ENCODE measurements around the gene ZNF335. TPM values are rescaled to one million over a fixed set of nuclear protein-coding genes. Genes with fewer than 3 reads are reported as not detected.
A peak's percentile ranks its signal among the peaks of the same experiment; 100 is the strongest.

Gene ZNF335
- total RNA-seq, 1 donor from 2014 or later, result 28.5 TPM

DNA sequence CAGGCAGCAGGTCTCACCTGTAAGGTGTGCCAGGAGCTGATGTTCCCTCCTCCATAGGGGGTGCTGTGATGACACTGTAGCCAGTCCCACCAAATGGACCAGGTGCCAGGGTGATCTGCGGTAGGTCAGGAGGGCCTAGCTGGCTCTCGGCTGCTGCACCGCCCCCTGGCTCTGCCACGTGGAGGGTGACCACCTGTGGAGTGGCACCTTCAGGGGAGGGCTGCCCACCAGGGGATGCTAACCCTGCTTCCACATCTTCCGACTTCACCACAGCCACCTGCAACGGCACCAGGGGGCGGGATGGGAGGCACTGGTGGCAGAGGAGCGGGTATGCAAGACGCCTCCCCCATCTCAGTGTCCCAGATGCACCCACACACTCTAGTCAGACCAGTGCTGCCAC is 18.3 kb downstream of the ZNF335 start:
- no peak for DNase-seq (ENCODE audit: low spot score, unreplicated experiment)
- H3K4me3 Mint-ChIP-seq (ENCODE audit: low read depth), result no peak overlapping the region

GRCh38 chr20:45952861-45953260 is 19.1 kb downstream of the ZNF335 start:
- Mint-ChIP-seq H3K36me3 (ENCODE audit: insufficient read depth) (peaks cover 7% of the 10 kb centered on the region), H3K27ac (no peak overlapping the region), H3K4me3 (ENCODE audit: low read depth) (no peak overlapping the region), H3K9me3 (ENCODE audit: low read depth) (no peaks in the 10 kb centered on the region), H3K4me1 (ENCODE audit: low read depth) (no peaks in the 10 kb centered on the region), H3K27me3 (no peaks in the 10 kb centered on the region)
- TF ChIP-seq CTCF (IDR thresholded peaks at IDR 0.05; ENCODE audit: unreplicated experiment), result no peak
- DNase-seq (ENCODE audit: low spot score, unreplicated experiment), result no peak

More for the DNA sequence above, 18.3 kb downstream of the ZNF335 start:
- no peaks in the 10 kb centered on the region for H3K4me1 Mint-ChIP-seq (ENCODE audit: low read depth)
- no peak overlapping the region for H3K27ac Mint-ChIP-seq
- no peaks in the 10 kb centered on the region for H3K27me3 Mint-ChIP-seq
- no peak for TF ChIP-seq CTCF (IDR thresholded peaks at IDR 0.05; ENCODE audit: unreplicated experiment)
- H3K9me3 Mint-ChIP-seq (ENCODE audit: low read depth), result no peaks in the 10 kb centered on the region
- H3K36me3 Mint-ChIP-seq (ENCODE audit: insufficient read depth), result peaks cover 10% of the 10 kb centered on the region

DNA sequence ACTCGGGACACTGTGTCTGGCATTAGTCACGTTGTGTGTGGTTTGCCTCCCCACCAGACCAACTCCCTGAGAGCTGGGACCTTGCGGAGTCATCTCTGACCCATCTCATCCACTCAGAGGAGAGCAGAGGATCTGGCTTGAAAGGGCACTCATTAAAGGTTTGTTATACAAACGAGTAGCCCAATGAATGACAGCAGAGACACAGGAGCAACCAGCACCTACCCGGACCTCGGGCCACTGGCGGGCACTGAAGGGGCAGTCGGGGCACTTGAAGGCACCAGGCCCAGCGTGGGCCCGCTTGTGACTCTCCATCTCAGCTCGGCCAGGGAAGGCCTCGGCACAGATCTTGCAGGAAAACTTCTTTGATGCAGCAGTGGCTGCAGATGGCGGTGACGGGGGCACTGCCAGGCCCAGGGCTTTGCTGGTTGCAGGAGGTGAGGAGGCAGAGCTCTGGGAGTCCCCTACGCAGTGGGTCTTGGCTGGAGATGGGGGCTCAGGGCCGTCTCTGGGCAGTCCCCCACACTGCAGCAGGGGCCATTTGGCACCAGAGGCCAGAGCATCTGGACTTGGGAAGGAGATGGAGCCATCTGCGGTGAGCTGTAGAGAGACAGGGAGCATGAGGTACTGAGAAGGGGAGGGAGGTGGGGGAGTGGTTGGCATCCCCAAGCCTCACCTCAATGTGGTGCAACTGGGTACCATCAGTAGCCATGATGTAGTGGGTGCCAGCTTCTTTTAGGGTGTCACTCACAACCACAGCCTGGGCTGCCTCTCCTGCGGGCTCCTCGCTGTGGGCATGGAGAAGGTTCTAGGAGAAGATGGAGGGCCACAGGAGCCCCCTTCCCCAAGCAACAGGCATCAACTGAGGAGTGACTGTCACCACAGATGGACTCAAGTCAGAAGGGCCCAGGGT is 19.8 kb downstream of the ZNF335 start:
- H3K27me3 Mint-ChIP-seq, result no peaks in the 10 kb centered on the region
- no peak overlapping the region for H3K27ac Mint-ChIP-seq
- DNase-seq (ENCODE audit: low spot score, unreplicated experiment), result no peak
- H3K36me3 Mint-ChIP-seq (ENCODE audit: insufficient read depth), result peaks cover 7% of the 10 kb centered on the region
- H3K9me3 Mint-ChIP-seq (ENCODE audit: low read depth), result no peaks in the 10 kb centered on the region
- H3K4me3 Mint-ChIP-seq (ENCODE audit: low read depth), result no peak overlapping the region
- no peaks in the 10 kb centered on the region for H3K4me1 Mint-ChIP-seq (ENCODE audit: low read depth)
- TF ChIP-seq CTCF (IDR thresholded peaks at IDR 0.05; ENCODE audit: unreplicated experiment), result no peak

DNA sequence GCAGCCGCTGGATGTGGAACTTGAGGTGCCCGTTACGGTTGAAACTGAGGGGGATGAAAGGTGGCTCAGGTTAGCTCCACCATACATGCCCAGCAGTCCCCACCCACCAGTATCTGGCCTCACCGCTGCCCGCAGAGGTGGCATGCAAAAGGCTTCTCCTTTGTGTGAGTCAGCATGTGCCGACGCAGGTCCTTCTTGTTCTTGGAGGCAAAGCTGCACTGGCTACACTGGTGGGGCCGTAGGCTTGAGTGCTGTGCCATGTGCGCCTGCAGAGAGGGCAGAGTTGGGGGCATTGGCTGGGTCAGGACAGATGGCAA is 21.7 kb downstream of the ZNF335 start:
- no peak for DNase-seq (ENCODE audit: low spot score, unreplicated experiment)
- Mint-ChIP-seq H3K9me3 (ENCODE audit: low read depth) (no peaks in the 10 kb centered on the region), H3K4me3 (ENCODE audit: low read depth) (no peak overlapping the region), H3K4me1 (ENCODE audit: low read depth) (no peaks in the 10 kb centered on the region), H3K36me3 (ENCODE audit: insufficient read depth) (peaks cover 5% of the 10 kb centered on the region), H3K27ac (peak overlapping the region; percentile 29), H3K27me3 (no peaks in the 10 kb centered on the region)
- TF ChIP-seq CTCF (IDR thresholded peaks at IDR 0.05; ENCODE audit: unreplicated experiment), result no peak

DNA sequence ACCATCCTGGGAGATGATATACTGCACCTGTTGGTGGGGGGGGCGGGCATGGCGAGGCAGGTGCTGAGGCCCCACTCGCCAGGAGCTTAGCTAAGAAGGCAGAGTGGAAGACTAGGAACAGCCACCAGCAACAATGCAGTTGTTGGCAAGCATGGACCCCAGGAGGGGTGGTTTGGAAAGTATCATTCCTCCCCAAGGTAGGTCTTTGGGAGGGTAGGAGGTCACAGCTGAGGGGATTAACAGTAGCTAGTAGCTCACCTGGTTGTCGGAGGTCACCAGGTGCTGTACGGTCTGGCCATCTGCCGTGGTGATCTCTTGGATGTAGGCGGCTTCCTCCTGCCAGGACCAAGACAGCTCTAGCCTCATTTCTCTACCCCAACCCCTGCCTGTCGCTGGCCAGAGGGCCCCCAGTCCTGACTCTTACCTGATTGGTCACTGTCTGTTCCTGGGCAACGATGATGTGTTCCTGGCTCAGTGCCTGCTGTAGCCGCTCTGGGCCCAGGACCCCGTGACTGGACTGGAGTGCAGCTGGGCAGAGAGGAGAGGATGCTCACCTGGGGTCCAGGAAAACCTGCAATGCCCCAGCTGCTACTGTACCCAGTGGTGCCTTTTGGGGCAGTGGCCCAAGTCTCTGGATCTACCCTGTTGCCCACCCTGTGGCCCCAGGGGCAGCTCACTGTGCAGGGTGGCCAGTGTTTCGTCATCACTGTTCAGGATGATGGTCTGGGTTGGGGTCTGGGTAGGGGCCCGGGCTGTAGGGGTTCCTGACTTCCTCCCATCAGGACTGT is 22.3 kb downstream of the ZNF335 start:
- no peak overlapping the region for H3K4me3 Mint-ChIP-seq (ENCODE audit: low read depth)
- H3K27ac Mint-ChIP-seq, result no peak overlapping the region

More for the DNA sequence above, 22.3 kb downstream of the ZNF335 start:
- no peaks in the 10 kb centered on the region for H3K27me3 Mint-ChIP-seq
- no peaks in the 10 kb centered on the region for H3K4me1 Mint-ChIP-seq (ENCODE audit: low read depth)
- no peak for DNase-seq (ENCODE audit: low spot score, unreplicated experiment)
- no peaks in the 10 kb centered on the region for H3K9me3 Mint-ChIP-seq (ENCODE audit: low read depth)
- peaks cover 7% of the 10 kb centered on the region for H3K36me3 Mint-ChIP-seq (ENCODE audit: insufficient read depth)
- no peak for TF ChIP-seq CTCF (IDR thresholded peaks at IDR 0.05; ENCODE audit: unreplicated experiment)

All from progenitor cell of endocrine pancreas (in vitro differentiated cells).